Measurements from ENCODE around the gene BGN.

DNA sequence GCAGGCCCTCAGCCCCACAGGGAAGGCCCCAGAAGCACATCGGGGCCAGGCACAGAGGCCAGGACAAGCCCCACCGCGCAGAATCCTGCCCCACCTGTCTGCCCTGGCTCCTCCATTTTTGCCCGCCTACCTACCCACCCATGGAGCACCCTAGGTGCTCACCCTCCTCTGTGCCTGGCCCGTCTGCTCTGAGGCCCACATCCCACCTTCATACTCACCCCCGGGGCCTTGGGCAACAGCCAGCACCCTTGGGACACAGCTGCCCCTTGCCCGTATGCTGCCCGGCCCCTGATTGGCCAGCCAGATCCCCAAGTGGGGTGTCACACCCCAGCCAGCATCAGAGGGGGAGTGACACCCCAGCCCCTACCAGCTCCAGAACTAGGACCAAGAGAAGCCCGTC lies 38.1 kb upstream of the BGN start:
- TF ChIP-seq, protein P1, sequence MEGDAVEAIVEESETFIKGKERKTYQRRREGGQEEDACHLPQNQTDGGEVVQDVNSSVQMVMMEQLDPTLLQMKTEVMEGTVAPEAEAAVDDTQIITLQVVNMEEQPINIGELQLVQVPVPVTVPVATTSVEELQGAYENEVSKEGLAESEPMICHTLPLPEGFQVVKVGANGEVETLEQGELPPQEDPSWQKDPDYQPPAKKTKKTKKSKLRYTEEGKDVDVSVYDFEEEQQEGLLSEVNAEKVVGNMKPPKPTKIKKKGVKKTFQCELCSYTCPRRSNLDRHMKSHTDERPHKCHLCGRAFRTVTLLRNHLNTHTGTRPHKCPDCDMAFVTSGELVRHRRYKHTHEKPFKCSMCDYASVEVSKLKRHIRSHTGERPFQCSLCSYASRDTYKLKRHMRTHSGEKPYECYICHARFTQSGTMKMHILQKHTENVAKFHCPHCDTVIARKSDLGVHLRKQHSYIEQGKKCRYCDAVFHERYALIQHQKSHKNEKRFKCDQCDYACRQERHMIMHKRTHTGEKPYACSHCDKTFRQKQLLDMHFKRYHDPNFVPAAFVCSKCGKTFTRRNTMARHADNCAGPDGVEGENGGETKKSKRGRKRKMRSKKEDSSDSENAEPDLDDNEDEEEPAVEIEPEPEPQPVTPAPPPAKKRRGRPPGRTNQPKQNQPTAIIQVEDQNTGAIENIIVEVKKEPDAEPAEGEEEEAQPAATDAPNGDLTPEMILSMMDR (conservative IDR thresholded peaks at IDR 0.05) = no peak
- TF ChIP-seq ZFX (IDR thresholded peaks at IDR 0.05) = no peak
